ENCODE results near the gene THAP7.

THAP7 gene

DNA sequence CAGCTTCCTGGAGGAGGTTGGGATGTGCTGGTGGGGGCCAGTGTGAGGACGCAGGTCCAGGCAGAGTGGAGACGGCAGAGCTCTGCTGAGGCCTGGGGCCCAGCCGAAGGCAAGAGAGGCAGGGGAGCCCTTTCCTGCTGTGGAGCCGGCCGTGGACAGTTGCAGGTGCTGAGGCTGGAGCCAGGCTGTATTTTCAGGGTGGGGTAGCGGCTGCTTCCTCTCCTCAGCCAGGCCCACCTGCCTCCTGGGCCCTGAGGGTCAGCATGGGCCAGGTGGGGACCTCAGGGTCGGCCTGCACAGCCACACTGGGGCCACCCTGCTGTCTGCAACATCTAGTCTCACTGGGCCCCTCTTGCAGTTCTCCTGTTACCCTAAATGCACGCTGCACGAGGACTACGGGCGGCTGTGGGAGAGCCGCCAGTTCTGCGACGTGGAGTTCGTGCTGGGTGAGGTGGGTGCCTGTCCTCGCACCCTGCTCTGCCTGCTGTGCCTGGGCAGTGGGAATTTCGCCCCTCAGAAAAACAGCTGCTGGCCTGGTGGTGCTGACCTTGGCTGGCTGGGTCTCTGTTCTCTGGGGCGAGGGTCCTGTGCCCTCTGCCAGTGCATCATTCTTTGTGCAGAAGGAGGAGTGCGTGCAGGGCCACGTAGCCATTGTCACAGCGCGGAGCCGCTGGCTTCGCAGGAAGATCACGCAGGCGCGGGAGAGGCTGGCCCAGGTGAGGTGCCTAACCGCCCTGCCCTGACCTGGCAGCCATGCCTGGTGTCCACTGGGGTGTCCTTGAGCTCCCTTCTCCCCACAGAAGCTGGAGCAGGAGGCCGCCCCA lies 8.4 kb downstream of the THAP7 start:
- no peak for DNase-seq (ENCODE audit: low spot score)

GRCh38 chr22:20992456-20993303 lies 9.2 kb downstream of the THAP7 start:
- DNase-seq (ENCODE audit: low spot score): no peak

- no peak for DNase-seq (ENCODE audit: low spot score)
Measured at GRCh38 chr22:20992056-20992442, 9.9 kb downstream of the THAP7 start.

- DNase-seq (ENCODE audit: low spot score): no peak
Measured at GRCh38 chr22:20991252-20992055, 10.5 kb downstream of the THAP7 start.

DNA sequence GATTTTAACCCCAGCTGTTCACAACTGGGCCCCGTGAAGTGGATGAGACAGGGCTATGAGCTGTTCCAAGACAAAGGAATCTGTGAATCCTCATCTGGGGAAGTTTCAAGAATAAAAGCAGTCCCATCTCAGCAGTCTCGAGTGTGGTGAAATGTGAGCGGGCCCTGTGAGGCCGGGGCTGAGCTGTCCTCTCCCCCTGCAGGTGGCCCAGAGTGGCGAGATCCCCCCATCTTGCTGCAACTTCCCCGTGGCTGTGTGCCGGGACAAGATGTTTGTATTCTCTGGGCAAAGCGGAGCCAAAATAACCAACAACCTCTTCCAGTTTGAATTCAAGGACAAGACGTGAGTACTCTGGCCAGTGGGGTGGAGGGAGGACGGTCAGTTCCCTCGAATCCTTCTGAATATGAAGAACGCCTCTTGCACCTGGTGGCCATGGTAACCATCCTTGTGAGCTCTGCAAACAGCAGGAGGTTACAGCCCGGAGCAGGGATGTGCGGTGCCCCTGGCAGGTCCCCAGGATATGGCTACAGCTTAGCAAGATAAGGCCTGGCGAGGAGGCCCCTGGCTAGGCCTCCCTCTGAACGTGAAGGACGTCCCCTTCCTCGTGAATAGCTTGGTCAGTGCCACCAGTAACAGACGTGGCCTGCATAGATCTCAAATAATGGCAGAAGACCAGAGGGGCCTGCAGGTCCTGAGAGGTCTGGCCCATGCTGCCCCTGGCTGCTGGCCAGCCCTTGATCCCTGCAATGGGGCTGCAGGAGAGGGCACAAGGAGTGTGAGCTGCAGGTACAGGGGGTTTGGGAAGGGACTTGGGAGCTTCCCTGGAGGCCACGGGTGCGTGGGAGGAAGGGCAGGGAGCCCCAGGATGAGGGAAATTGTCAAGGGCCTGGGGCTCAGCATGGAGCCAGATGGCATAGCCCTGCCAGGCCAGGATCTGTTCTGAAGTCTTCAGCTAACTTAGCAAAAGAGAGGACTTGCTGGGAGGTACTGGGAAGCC lies 11.4 kb downstream of the THAP7 start:
- no peak for DNase-seq (ENCODE audit: low spot score)

DNA sequence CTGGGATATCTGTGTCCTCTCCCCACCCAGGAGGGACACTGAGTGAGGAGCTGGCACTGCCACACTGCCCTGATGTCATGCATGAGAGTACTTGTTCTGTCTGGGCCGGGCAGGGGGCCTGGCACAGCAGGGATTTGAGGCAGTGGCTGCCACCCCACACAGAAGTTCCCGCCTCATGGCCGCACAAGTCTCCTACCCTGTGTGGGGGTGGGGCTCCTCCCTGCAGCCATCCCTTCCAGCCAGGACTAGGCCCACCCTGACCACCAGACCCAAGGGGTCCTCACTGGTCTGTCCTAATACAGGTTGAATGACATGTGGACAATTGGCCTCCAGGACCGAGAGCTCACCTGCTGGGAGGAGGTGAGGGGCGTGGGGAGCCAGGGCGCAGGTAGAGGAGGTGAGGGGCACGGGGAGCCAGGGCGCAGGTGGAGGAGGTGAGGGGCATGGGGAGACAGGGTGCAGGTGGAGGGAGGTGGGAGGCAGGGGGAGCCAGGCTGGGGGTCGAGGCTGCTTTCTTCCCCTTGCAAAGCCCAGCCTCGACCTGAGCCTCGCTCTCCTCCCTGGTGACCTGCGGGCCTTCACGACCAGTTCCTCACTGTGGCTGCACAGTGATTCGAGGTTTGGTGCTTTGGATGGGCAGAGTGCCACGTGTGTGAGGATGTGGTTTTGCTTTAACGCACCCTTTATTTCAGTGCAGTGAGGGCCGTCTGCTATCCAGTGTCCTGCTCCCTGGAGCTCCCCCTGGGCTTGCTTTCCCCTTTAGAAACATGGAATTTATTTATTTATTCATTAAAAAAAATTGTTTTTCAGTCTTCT lies 12.4 kb downstream of the THAP7 start:
- no peak for DNase-seq (ENCODE audit: low spot score)

DNA sequence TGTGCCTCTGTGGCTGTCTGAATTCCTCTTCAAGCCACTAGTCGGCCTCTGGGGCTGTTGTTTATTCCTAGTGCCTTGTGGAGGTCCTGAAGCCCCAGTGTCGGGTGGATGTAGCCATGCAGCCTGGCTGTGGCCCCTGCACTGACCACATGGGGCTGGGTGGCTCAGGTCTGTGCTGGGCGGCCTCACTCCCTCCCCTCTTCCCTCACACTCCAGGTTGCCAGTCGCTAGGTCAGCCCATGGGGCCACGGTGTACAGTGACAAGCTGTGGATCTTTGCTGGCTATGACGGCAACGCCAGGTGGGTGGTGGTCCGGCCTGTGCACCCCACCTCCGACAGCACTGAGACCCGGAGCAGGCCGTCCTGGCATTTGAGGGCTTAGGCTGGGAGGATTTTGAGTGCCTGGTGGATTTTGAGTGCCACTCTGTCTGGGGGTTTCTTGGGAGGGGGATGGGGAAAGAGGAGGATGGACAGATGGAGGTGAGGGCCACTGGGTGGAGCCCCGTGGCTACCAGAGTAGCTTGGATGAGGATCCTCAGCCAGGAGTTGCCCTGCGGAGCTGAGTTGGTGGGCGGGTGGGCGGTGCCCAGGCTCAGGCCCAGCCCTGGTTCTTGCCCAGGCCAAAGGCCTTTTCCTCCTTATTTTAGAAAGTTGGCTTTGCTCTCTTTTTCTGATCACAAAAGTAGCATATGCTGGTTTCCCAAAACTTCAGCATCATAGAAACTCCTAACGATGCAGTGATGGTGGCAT lies 13.2 kb downstream of the THAP7 start:
- no peak for DNase-seq (ENCODE audit: low spot score)

GRCh38 chr22:20987375-20987774 lies 14.5 kb downstream of the THAP7 start:
- DNase-seq (ENCODE audit: low spot score): no peak

DNA sequence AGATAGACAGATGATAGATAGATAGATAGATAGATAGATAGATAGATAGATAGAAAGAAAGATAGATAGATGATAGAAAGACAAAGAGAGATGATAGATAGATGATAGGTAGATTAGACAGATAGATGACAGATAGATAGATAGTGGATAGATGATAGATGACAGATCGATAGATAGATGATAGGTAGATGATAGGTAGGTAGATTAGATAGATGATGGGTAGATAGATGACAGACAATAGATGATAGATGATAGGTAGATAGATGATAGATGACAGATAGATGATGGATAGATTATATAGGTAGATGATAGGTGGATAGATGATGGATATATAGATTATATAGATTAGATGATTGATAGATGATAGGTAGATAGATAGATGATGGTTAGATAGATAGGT lies 15.6 kb downstream of the THAP7 start:
- no peak for DNase-seq (ENCODE audit: low spot score)

DNA sequence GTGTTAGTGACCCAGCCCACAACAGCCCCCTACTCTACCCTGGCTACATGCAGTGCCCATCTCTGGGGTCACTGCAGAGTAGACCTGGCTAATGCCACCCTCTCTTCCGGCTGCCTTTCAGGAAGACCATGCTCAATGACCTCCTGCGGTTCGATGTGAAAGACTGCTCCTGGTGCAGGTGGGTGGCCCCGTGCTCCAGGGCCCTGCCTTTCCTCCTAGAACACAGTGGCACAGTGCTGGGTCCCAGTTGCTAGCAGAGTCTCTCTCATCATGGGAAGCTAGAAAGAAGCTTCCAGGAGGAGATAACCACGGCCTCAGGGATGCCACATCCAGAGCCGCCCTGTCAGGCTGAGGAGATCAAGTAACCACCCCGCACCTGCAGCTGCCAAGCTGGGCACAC lies 16.2 kb downstream of the THAP7 start:
- DNase-seq (ENCODE audit: low spot score): no peak

- no peak for DNase-seq (ENCODE audit: low spot score)
Measured at GRCh38 chr22:20983081-20983771, 18.7 kb downstream of the THAP7 start.

DNA sequence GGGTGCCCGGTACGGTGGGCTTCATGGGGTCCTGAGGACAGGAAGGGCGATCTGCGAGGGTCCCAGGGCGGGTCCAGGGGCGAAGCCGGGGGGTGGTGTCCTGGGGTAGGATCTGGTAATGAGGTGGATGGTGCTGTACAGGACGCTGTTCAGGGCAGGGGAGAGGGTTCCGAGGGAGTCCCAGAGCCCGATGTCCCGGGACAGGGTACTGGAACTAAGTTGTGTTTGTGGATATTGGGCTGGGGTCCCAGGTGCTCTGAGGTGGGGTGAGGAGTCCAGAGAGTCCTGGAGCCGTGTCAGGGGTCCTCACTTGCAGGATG lies 19.4 kb downstream of the THAP7 start:
- no peak for DNase-seq (ENCODE audit: low spot score)

- DNase-seq (ENCODE audit: low spot score): peak; percentile 69
Measured at GRCh38 chr22:20981787-20982562, 19.9 kb downstream of the THAP7 start, which contains the start of gene LZTR1. Gene LZTR1, plus strand, starts transcription at chr22:20982297. Its CDS starts 75 bp downstream, at chr22:20982372.

- DNase-seq (ENCODE audit: low spot score): no peak
Measured at GRCh38 chr22:20980938-20981722, 20.8 kb downstream of the THAP7 start.

GRCh38 chr22:20980523-20980922 lies 21.4 kb downstream of the THAP7 start:
- DNase-seq (ENCODE audit: low spot score): no peak

DNA sequence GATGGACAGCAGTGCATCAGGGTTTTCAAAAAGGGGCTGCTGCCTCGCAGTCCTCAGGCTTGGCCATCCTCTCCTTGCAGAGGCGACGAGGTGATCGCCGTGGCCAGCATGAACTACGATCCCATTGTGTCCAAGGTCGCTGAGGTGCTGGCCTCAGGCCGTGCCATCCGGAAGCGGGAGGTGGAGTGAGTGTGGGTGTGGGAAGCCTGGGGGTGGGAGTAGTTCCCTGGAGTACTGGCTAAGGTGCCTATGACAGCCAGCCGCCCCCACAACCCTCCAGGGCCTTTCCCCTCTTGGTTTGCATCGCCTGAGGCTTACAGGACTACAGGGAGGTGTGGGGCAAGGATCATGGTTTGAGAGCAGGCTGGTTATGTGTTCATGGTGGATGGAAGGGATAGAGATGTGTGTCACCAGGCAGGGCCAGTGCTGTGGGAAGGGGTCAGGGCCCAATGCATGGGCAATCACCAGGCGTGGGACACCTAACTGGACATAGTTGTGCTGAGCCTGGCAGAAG lies 21.9 kb downstream of the THAP7 start:
- DNase-seq (ENCODE audit: low spot score): no peak

DNA sequence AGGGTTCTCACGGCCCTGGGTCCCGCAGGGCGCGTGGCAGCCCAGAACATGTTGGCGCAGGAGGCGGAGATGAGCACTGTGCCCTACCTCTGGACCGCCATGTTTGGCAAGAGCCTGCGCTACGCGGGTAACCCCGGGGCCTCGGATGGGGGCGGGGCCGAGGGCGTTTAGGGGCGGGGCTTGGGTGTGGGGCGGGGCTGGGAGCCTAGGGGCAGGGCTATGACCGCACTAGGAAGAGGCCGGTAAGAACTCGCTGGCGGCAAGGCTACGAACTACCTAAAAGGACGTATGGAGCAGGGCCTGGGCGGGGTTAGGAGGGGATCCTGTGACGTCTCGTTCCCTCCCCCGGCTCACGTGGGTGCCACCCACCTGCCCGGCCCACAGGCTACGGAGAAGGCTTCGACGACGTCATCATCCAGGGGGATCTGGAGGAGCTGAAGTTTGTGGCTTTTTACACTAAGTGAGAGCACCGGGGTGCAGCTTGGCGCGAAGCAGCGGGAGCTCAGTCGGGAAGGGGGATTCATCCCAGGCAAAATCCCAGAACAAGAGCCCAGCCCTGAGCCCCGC lies 22.6 kb downstream of the THAP7 start:
- peak; percentile 40 for DNase-seq (ENCODE audit: low spot score)
